ENCODE results near the gene KNTC1.

The KNTC1 gene

DNA sequence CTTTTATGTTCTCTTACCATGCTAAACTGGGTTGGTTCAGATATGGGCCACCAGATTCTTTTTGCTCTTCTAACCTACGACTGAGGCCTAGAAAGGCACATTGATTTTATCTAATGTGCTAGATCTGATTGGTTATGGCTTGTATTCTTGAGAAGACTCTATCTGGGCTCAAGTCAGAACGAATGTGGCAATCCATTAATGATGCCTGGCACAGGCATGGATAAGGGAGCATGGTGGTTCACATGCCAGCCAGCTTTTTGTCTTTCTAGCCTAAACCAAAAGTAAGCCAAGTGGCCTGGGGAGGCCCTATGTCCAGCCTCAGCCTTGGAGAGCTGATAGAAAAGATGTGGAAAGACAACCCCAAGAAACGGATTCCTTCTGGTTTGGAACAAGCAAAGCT lies 82.7 kb downstream of the KNTC1 start:
- Histone ChIP-seq H3K4me1 (ENCODE audit: control insufficient read depth, insufficient read depth, low read length) (no peaks in the 10 kb centered on the region), H3K9me3 (ENCODE audit: control insufficient read depth, insufficient read depth, low read depth, low read length) (no peaks in the 10 kb centered on the region), H3K27ac (ENCODE audit: extremely low read depth, low read depth, low read length) (no peak overlapping the region), H3K36me3 (ENCODE audit: control insufficient read depth in 2 of 2, insufficient read depth in 1 of 2, low read length in 2 of 2) (peaks cover 53 to 87% of the 10 kb centered on the region in 2 experiments), H3K4me3 (ENCODE audit: low read depth, low read length) (no peak overlapping the region)
- CTCF ChIA-PET: interaction anchor here (1.6 kb wide), 1 partner anchor 138 kb away, joined by 4 read pairs; no protein-coding TSS in a partner anchor
- POLR2A ChIA-PET: no interaction called here
- no peak for TF ChIP-seq ZNF785 (tag by site-specific recombination; IDR thresholded peaks at IDR 0.05)
- TF ChIP-seq KLF10 (tag by site-specific recombination; IDR thresholded peaks at IDR 0.05): no peak
- peak; percentile 97 for TF ChIP-seq ZBTB17 (tag by site-specific recombination; IDR thresholded peaks at IDR 0.05)
- no peak for TF ChIP-seq ZNF707 (tag by site-specific recombination; IDR thresholded peaks at IDR 0.05)
- no peak for TF ChIP-seq ZSCAN30 (tag by site-specific recombination; IDR thresholded peaks at IDR 0.05)
- no peak for TF ChIP-seq ZNF416 (tag by site-specific recombination; IDR thresholded peaks at IDR 0.05)
- no peak for TF ChIP-seq ZNF138 (tag by site-specific recombination; IDR thresholded peaks at IDR 0.05; ENCODE audit: borderline replicate concordance)

DNA sequence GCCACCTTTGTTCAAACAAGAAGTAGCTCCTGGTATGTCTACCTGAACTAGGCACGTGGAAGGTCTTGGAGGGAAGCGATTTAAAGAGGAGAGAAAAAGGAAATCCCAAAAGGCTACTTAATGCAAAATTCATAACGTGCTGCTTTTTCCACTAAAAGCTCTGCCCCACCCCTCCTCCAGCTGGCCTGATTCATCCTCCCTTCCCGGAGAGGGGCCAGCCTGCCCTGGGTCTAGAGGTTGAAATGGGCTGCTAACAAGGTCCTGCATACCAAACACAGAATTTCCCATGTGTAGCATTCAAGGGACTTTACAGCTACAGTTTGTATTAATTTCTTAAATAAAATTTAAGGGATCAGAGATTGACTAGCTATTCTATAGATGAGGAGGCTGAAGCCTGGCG lies 83.2 kb downstream of the KNTC1 start:
- ChIA-PET CTCF (no interaction called here), POLR2A (no interaction called here)
- TF ChIP-seq ZNF426 (tag by site-specific recombination; IDR thresholded peaks at IDR 0.05) (no peak), ZBTB48 (tag by site-specific recombination; IDR thresholded peaks at IDR 0.05) (no peak), BCL11A (tag by site-specific recombination; IDR thresholded peaks at IDR 0.05; ENCODE audit: low read depth) (no peak), ZNF585B (tag by site-specific recombination; IDR thresholded peaks at IDR 0.05) (no peak), GLI2 (tag by site-specific recombination; IDR thresholded peaks at IDR 0.05; ENCODE audit: borderline replicate concordance, low read depth) (no peak), ZIC2 (tag by site-specific recombination; IDR thresholded peaks at IDR 0.05) (no peak), OSR2 (tag by site-specific recombination; IDR thresholded peaks at IDR 0.05) (no peak), KLF16 (tag by site-specific recombination; IDR thresholded peaks at IDR 0.05) (no peak), HOXD13 (CRISPR knock-in tag; IDR thresholded peaks at IDR 0.05; ENCODE audit: borderline replicate concordance) (no peak), IKZF3 (tag by site-specific recombination; IDR thresholded peaks at IDR 0.05) (no peak), GFI1B (tag by site-specific recombination; IDR thresholded peaks at IDR 0.05) (no peak), GLI4 (tag by site-specific recombination; IDR thresholded peaks at IDR 0.05) (no peak)
- TF ChIP-seq, protein P1, sequence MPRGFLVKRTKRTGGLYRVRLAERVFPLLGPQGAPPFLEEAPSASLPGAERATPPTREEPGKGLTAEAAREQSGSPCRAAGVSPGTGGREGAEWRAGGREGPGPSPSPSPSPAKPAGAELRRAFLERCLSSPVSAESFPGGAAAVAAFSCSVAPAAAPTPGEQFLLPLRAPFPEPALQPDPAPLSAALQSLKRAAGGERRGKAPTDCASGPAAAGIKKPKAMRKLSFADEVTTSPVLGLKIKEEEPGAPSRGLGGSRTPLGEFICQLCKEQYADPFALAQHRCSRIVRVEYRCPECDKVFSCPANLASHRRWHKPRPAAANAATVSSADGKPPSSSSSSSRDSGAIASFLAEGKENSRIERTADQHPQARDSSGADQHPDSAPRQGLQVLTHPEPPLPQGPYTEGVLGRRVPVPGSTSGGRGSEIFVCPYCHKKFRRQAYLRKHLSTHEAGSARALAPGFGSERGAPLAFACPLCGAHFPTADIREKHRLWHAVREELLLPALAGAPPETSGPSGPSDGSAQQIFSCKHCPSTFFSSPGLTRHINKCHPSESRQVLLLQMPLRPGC (tag by site-specific recombination; IDR thresholded peaks at IDR 0.05): no peak
- TF ChIP-seq, protein P2, sequence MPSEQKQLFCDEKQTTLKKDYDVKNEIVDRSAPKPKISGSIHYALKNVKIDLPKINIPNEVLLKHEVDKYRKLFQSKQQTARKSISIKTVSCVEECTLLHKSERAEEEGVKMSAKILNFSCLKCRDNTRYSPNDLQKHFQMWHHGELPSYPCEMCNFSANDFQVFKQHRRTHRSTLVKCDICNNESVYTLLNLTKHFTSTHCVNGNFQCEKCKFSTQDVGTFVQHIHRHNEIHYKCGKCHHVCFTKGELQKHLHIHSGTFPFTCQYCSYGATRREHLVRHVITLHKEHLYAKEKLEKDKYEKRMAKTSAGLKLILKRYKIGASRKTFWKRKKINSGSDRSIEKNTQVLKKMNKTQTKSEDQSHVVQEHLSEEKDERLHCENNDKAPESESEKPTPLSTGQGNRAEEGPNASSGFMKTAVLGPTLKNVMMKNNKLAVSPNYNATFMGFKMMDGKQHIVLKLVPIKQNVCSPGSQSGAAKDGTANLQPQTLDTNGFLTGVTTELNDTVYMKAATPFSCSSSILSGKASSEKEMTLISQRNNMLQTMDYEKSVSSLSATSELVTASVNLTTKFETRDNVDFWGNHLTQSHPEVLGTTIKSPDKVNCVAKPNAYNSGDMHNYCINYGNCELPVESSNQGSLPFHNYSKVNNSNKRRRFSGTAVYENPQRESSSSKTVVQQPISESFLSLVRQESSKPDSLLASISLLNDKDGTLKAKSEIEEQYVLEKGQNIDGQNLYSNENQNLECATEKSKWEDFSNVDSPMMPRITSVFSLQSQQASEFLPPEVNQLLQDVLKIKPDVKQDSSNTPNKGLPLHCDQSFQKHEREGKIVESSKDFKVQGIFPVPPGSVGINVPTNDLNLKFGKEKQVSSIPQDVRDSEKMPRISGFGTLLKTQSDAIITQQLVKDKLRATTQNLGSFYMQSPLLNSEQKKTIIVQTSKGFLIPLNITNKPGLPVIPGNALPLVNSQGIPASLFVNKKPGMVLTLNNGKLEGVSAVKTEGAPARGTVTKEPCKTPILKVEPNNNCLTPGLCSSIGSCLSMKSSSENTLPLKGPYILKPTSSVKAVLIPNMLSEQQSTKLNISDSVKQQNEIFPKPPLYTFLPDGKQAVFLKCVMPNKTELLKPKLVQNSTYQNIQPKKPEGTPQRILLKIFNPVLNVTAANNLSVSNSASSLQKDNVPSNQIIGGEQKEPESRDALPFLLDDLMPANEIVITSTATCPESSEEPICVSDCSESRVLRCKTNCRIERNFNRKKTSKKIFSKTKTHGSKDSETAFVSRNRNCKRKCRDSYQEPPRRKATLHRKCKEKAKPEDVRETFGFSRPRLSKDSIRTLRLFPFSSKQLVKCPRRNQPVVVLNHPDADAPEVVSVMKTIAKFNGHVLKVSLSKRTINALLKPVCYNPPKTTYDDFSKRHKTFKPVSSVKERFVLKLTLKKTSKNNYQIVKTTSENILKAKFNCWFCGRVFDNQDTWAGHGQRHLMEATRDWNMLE (tag by site-specific recombination; conservative IDR thresholded peaks at IDR 0.05; ENCODE audit: low read depth): no peak
- TF ChIP-seq, protein P3, sequence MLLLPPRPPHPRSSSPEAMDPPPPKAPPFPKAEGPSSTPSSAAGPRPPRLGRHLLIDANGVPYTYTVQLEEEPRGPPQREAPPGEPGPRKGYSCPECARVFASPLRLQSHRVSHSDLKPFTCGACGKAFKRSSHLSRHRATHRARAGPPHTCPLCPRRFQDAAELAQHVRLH (tag by site-specific recombination; IDR thresholded peaks at IDR 0.05): no peak
- Histone ChIP-seq H3K9me3 (ENCODE audit: control insufficient read depth, insufficient read depth, low read depth, low read length) (no peaks in the 10 kb centered on the region), H3K36me3 (ENCODE audit: control insufficient read depth in 2 of 2, insufficient read depth in 1 of 2, low read length in 2 of 2) (peaks cover 53 to 87% of the 10 kb centered on the region in 2 experiments), H3K27ac (ENCODE audit: extremely low read depth, low read depth, low read length) (no peak overlapping the region), H3K4me1 (ENCODE audit: control insufficient read depth, insufficient read depth, low read length) (no peaks in the 10 kb centered on the region), H3K4me3 (ENCODE audit: low read depth, low read length) (no peak overlapping the region)
